Mesodermal cell (in vitro differentiated cells): Measurements from ENCODE around the gene IFT27.

Source experiments
- H3K27ac ChIP-seq: 2 replicates; pipeline ENCODE4 v1.7.0; 2013; ENCODE audit warnings: mild to moderate bottlenecking, low read depth, low read length, moderate library complexity; ENCODE audit not compliant: severe bottlenecking
- H3K36me3 ChIP-seq: 2 replicates; pipeline ENCODE4 v1.7.1; 2013; ENCODE audit warnings: mild to moderate bottlenecking, low read length, moderate library complexity; ENCODE audit not compliant: control insufficient read depth, insufficient read depth
- H3K4me1 ChIP-seq: one replicate; pipeline ENCODE4 v1.7.1; 2013; ENCODE audit warnings: mild to moderate bottlenecking, low read length; ENCODE audit not compliant: insufficient read depth, control insufficient read depth, poor library complexity, severe bottlenecking
- H3K4me3 ChIP-seq: 2 replicates; pipeline ENCODE4 v1.7.0; 2013; ENCODE audit warnings: low read length, control low read depth, mild to moderate bottlenecking; ENCODE audit not compliant: insufficient read depth, poor library complexity, severe bottlenecking; ENCODE audit errors: extremely low read depth
- H3K9me3 ChIP-seq: 2 replicates; pipeline ENCODE4 v1.7.1; 2013; ENCODE audit warnings: mild to moderate bottlenecking, low read length, moderate library complexity; ENCODE audit not compliant: control insufficient read depth
- WGBS, 2 experiments: methylation state at CpG; one replicate each; pipeline ENCODE4 v1.1.5; 2013; ENCODE audit warnings: missing lambda C conversion rate in 2 of 2; ENCODE audit not compliant: insufficient coverage in 2 of 2; 5-methylcytosine and 5-hydroxymethylcytosine counted together

The IFT27 gene

DNA sequence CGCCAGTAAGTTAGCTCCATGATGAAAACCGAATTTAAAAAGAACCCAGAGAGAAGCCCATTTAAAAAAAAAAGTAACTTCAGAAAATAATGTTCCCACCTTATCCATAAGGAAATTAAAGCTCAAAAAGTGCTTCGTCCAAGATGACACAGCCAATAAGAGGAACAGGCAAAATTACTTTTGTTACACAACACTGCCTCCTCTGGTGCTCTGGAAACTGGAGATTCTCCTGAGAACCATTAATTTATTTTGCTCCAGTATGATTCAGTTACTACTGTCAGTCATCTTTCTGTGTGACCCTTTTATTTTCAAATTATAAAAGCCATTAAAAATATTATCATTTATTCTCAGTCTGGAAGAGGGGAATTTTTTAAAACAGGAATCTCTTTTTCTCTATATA is 2.0 kb downstream of the IFT27 start:
- Histone ChIP-seq H3K9me3 (peaks cover 18% of the 10 kb centered on the region), H3K36me3 (peaks cover 3% of the 10 kb centered on the region), H3K27ac (no peak overlapping the region), H3K4me3 (no peak overlapping the region), H3K4me1 (peaks cover 12% of the 10 kb centered on the region)
- WGBS, 2 experiments, result 73 to 100% methylated on average over 2 to 3 of the region's 3 CpGs

GRCh38 chr22:36772451-36772850 is 3.5 kb downstream of the IFT27 start:
- Histone ChIP-seq H3K9me3 (peaks cover 7% of the 10 kb centered on the region), H3K27ac (no peak overlapping the region), H3K4me1 (peaks cover 12% of the 10 kb centered on the region), H3K36me3 (peaks cover 3% of the 10 kb centered on the region), H3K4me3 (no peak overlapping the region)
- WGBS, 2 experiments, result 88 to 93% methylated on average over 8 of the region's 8 CpGs

DNA sequence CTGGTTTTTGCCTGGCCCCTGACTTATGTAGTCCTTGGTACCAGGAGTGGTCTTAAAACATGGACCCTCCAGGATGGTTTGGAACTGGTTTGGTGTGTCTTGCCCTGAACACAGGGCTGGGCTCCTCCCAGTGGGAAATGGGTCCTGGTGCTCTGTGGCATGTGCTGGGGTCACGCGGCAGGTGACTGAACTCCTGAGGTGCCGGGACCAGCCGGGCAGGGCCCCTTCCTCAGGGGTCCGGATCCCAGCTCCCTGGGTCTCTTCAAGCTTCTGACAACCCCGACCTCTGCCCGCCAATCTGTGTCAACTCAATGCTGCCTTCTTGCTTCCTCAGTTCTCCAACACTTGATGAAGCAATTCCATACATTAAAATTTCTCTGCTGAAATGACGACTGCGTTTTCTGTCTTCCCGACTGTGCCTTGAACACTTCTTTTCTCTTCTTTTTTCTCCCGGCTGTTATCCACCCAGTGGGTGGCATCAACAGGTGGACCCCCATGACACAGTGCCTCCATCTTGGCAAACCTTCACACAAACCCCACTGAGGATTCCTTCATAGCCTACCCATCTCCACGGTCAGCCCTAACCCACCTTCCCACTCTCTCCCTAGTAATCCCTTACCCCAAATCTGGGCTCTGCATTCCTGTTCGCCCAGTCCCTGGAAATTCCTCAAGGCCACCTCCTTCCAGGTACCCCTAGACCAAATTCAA is 4.4 kb downstream of the IFT27 start:
- Histone ChIP-seq H3K27ac (no peak overlapping the region), H3K4me3 (no peak overlapping the region), H3K4me1 (peaks cover 10% of the 10 kb centered on the region), H3K9me3 (no peaks in the 10 kb centered on the region), H3K36me3 (peaks cover 10% of the 10 kb centered on the region)
- WGBS, 2 experiments, result 92 to 93% methylated on average over 12 to 13 of the region's 13 CpGs

- Histone ChIP-seq H3K27ac (no peak overlapping the region), H3K4me3 (no peak overlapping the region), H3K9me3 (no peaks in the 10 kb centered on the region), H3K36me3 (peaks cover 11% of the 10 kb centered on the region), H3K4me1 (peaks cover 10% of the 10 kb centered on the region)
- WGBS, 2 experiments, result 56 to 68% methylated on average over 7 to 9 of the region's 11 CpGs
Observed at GRCh38 chr22:36770513-36771231, 5.2 kb downstream of the IFT27 start.

DNA sequence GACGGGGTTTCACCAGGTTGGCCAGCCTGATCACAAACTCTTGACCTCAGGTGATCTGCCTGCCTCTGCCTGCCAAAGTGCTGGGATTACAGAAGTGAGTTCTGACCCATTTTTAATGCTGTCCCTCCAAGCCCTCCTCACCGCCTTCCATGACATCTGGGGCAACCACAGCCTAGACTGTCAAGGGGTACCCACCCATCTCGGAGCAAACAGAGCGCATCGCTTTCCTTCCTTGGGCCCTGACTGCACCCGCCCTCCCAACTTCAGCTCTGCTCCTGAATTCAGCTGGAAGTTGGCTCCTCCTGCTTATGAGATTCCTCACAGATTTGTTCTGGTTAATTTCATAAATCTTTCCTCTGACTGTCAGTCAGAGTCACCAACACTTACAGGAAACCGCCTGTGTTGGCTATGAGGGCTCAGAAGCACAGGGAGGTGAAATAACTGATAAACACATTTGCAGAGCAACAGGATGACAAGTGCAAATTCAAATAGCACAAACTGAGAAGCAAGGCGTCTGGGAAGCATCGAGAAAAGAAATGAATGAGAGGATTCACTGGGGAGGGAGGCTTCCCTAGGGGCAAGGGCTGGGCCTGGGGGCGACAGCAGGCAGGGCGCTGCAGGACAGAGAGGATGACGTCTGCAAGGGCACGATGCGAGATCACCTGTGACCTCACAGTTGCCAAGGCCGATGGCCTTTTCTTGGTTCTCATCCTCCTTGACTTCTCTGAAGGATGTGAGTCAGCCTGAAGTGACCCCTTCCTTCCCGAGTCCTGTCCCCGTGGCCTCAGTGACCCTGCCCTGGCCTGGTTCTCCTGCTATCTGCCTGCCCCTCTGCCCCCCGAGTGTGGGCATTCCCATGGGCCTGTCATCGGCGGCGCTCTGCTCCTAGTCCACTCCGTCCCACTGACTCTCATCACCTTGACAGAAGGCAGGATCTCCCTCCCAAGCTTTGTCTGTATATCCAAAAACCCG is 6.1 kb downstream of the IFT27 start:
- no peaks in the 10 kb centered on the region for H3K9me3 ChIP-seq
- H3K36me3 ChIP-seq, result peaks cover 17% of the 10 kb centered on the region
- H3K4me3 ChIP-seq, result no peak overlapping the region
- peaks cover 10% of the 10 kb centered on the region for H3K4me1 ChIP-seq
- WGBS, 2 experiments, result 86 to 87% methylated on average over 19 to 22 of the region's 23 CpGs
- no peak overlapping the region for H3K27ac ChIP-seq

DNA sequence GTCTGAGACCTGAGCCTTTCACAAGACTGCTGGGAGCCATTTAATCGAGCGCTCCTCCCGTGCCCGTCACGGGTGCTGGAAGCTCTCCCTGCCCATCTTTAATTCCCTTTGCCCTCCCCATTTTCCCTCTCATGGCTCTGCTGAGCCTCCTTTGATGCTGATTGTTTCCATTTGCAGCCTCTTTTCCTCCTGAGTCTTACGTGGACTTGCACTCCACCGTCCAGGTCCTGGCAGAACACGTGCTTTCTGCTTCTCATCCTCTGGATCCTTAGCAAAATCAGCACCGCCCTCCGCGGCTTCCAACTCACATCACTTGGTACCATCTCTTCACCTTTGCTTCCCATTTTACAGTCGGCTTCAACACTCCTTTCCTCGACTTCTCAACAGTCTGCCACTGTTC is 7.3 kb downstream of the IFT27 start:
- no peak overlapping the region for H3K4me3 ChIP-seq

GRCh38 chr22:36768141-36768540 is 7.8 kb downstream of the IFT27 start:
- peaks cover 10% of the 10 kb centered on the region for H3K4me1 ChIP-seq
- H3K9me3 ChIP-seq, result no peaks in the 10 kb centered on the region
- 87 to 95% methylated on average over 4 to 5 of the region's 5 CpGs for WGBS, 2 experiments
- no peak overlapping the region for H3K27ac ChIP-seq
- H3K4me3 ChIP-seq, result no peak overlapping the region
- H3K36me3 ChIP-seq, result peaks cover 24% of the 10 kb centered on the region

More for the DNA sequence above, 7.3 kb downstream of the IFT27 start:
- 93 to 95% methylated on average over 13 of the region's 13 CpGs for WGBS, 2 experiments
- H3K36me3 ChIP-seq, result peaks cover 20% of the 10 kb centered on the region
- peaks cover 10% of the 10 kb centered on the region for H3K4me1 ChIP-seq
- H3K9me3 ChIP-seq, result no peaks in the 10 kb centered on the region
- H3K27ac ChIP-seq, result no peak overlapping the region

GRCh38 chr22:36767035-36767775 is 8.7 kb downstream of the IFT27 start:
- Histone ChIP-seq H3K9me3 (no peaks in the 10 kb centered on the region), H3K36me3 (peaks cover 29% of the 10 kb centered on the region), H3K4me1 (peaks cover 10% of the 10 kb centered on the region), H3K4me3 (no peak overlapping the region), H3K27ac (no peak overlapping the region)
- WGBS, 2 experiments, result 89 to 93% methylated on average over 8 of the region's 10 CpGs

- no peaks in the 10 kb centered on the region for H3K9me3 ChIP-seq
- 87 to 88% methylated on average over 10 to 11 of the region's 11 CpGs for whole genome bisulfite sequencing, 2 experiments
- H3K4me1 ChIP-seq, result peaks cover 7% of the 10 kb centered on the region
- peaks cover 26% of the 10 kb centered on the region for H3K36me3 ChIP-seq
- H3K4me3 ChIP-seq, result no peak overlapping the region
- no peak overlapping the region for H3K27ac ChIP-seq
Observed at GRCh38 chr22:36765943-36766450, 9.9 kb downstream of the IFT27 start.
